Measurements from ENCODE around the gene REM1.

Gene REM1

GRCh38 chr20:31523361-31524283, 48.5 kb downstream of the REM1 start:
- no peak for DNase-seq (ENCODE audit: low read depth)

- no peak for DNase-seq (ENCODE audit: low read depth)
Observed at GRCh38 chr20:31527266-31527665, 52.2 kb downstream of the REM1 start.

All from stimulated activated CD8-positive, alpha-beta memory T cell treated with anti-CD3 and anti-CD28 coated beads, Interleukin-7, amount 100 ng/mL, for 24 hours (primary cell).